K562 (cell line): ENCODE results near the gene CEBPB. TPM values are rescaled to one million over a fixed set of nuclear protein-coding genes. Genes with fewer than 3 reads are reported as not detected.
A peak's percentile ranks its signal among the peaks of the same experiment; 100 is the strongest.

ENCODE experiments used
- CEBPZ ChIP-seq: fragments of 150-350 bp; IDR thresholded peaks from 2 replicates; pipeline ENCODE4 v1.6.1; 2014; ENCODE audit warnings: low read depth, mild to moderate bottlenecking, low read length, borderline replicate concordance
- CHD2 ChIP-seq: IDR thresholded peaks from 2 replicates; pipeline ENCODE4 v1.6.1; 2011; ENCODE audit warnings: low read depth, low read length
- ELF4 ChIP-seq: fragments of 450-650 bp; formaldehyde crosslinking; IDR thresholded peaks from 2 replicates; pipeline ENCODE4 v1.4.0; 2022; ENCODE audit warnings: missing genetic modification characterization
- FOXP1 ChIP-seq: sonication (generic); formaldehyde crosslinking; IDR thresholded peaks from 2 replicates; pipeline ENCODE4 v1.8.0; 2022; ENCODE audit warnings: mild to moderate bottlenecking, missing genetic modification reagents
- HDAC8 ChIP-seq: fragments of 450-650 bp; IDR thresholded peaks from 2 replicates; pipeline ENCODE4 v1.6.1; 2016; ENCODE audit warnings: mild to moderate bottlenecking, missing genetic modification characterization, moderate library complexity, missing compliant biosample characterization
- MAX ChIP-seq: sonication (generic); formaldehyde crosslinking; IDR thresholded peaks from 2 replicates; pipeline ENCODE4 v1.9.0; 2022; ENCODE audit warnings: mild to moderate bottlenecking, missing genetic modification reagents
- MBD2 ChIP-seq: sonication (generic); IDR thresholded peaks from 2 replicates; pipeline ENCODE4 v1.6.1; 2016; ENCODE audit warnings: low read depth, borderline replicate concordance
- MIER1 ChIP-seq: fragments of 450-650 bp; IDR thresholded peaks from 2 replicates; pipeline ENCODE4 v1.6.1; 2016; ENCODE audit warnings: antibody characterized with exemption, mild to moderate bottlenecking, low read depth
- NCOA2 ChIP-seq, 2 experiments: fragments of 450-650 bp; IDR thresholded peaks; 2 replicates each; pipeline ENCODE4 v1.6.1; 2018; ENCODE audit warnings: mild to moderate bottlenecking in 2 of 2, moderate library complexity in 1 of 2; ENCODE audit not compliant: partially characterized antibody in 2 of 2
- PBX2 ChIP-seq, 2 experiments: IDR thresholded peaks in 1 of 2; conservative IDR thresholded peaks in 1 of 2; 2 replicates each; pipeline ENCODE4 v1.6.1; 2016; ENCODE audit warnings: low read depth in 2 of 2, mild to moderate bottlenecking in 1 of 2, missing compliant biosample characterization in 1 of 2, missing genetic modification characterization in 1 of 2, moderate library complexity in 1 of 2
- RBM22 ChIP-seq: fragments of 200-400 bp; formaldehyde crosslinking; IDR thresholded peaks from 2 replicates; pipeline ENCODE4 v1.6.1; 2018; ENCODE audit warnings: low read length, low read depth; ENCODE audit not compliant: poor library complexity, severe bottlenecking
- TEAD4 ChIP-seq, 2 experiments: sonication (generic) in 1 of 2; formaldehyde crosslinking in 1 of 2; IDR thresholded peaks; 2 replicates each; pipeline versions ENCODE4 v1.6.1 to v1.8.0; 2012 to 2022; ENCODE audit warnings: borderline replicate concordance in 1 of 2, inconsistent platforms in 1 of 2, low read length in 1 of 2, mild to moderate bottlenecking in 1 of 2, missing genetic modification reagents in 1 of 2
- ZFP36 ChIP-seq: fragments of 150-350 bp; IDR thresholded peaks from 2 replicates; pipeline ENCODE4 v1.6.1; 2018; ENCODE audit warnings: low read length, low read depth; ENCODE audit not compliant: partially characterized antibody
- polyA plus RNA-seq, 8 experiments: library from polyadenylated mRNA; depleted of rRNA in 4 of 8; stranded (reverse) in 5 of 8; unstranded in 3 of 8; fragments of >200 nt; fragmentation: Nextera tagmentation in 2 of 8; fragmentation: Illumina TruSeq in 1 of 8; extraction: Ambion mirVana in 2 of 8; extraction: Trizol in 1 of 8; gene quantifications; 2 replicates each; pipeline versions ENCODE4 v1.2.1 to v1.2.3, GENCODE V29; 2011 to 2014; ENCODE audit warnings: inconsistent platforms in 1 of 8, missing spikeins in 1 of 8
- total RNA-seq, 7 experiments: library from RNA; depleted of rRNA in 6 of 7; stranded (reverse); fragments of >200 nt in 6 of 7; fragmentation: Illumina TruSeq in 2 of 7; extraction: Trizol in 2 of 7; gene quantifications; 2 replicates each; pipeline versions ENCODE4 v1.2.1 to v1.2.3, GENCODE V29; 2011 to 2021; ENCODE audit warnings: low replicate concordance in 1 of 7
- TF ChIP-seq, protein P1 (sequence below): sonication (generic); formaldehyde crosslinking; IDR thresholded peaks from 2 replicates; pipeline ENCODE4 v1.8.0; 2022; ENCODE audit warnings: mild to moderate bottlenecking, missing genetic modification reagents

The CEBPB gene
- total and polyA plus RNA-seq, 9 of the 15 experiments (the other 6 are each of a cell fraction or from before 2014, with no cell fraction given): 1.2 to 72.6 (median 7.8) TPM

- TF ChIP-seq CEBPZ: no peak
- TF ChIP-seq TEAD4 (IDR thresholded peaks at IDR 0.05; ENCODE audit: low read length): peak; percentile 94
- peak; percentile 92 for TF ChIP-seq TEAD4 (CRISPR knock-in tag; IDR thresholded peaks at IDR 0.05; ENCODE audit: borderline replicate concordance)
- peak; percentile 40; the same call in 1 of the 2 replicates for TF ChIP-seq HDAC8 (tag)
- TF ChIP-seq MIER1: no peak
- peak; percentile 81 for TF ChIP-seq MBD2
- TF ChIP-seq NCOA2 (IDR thresholded peaks at IDR 0.05; ENCODE audit: partially characterized antibody in 2 of 2): peak in 1 of 2 experiments; percentile 52
- peak; percentile 46; the same call in 1 of the 2 replicates for TF ChIP-seq ELF4 (CRISPR knock-in tag)
- TF ChIP-seq FOXP1: peak; percentile 92; the same call in 1 of the 2 replicates
- TF ChIP-seq RBM22: no peak
- TF ChIP-seq CHD2: no peak
- TF ChIP-seq MAX (CRISPR knock-in tag): peak; percentile 83
- TF ChIP-seq ZFP36: peak; percentile 81
- TF ChIP-seq, protein P1, sequence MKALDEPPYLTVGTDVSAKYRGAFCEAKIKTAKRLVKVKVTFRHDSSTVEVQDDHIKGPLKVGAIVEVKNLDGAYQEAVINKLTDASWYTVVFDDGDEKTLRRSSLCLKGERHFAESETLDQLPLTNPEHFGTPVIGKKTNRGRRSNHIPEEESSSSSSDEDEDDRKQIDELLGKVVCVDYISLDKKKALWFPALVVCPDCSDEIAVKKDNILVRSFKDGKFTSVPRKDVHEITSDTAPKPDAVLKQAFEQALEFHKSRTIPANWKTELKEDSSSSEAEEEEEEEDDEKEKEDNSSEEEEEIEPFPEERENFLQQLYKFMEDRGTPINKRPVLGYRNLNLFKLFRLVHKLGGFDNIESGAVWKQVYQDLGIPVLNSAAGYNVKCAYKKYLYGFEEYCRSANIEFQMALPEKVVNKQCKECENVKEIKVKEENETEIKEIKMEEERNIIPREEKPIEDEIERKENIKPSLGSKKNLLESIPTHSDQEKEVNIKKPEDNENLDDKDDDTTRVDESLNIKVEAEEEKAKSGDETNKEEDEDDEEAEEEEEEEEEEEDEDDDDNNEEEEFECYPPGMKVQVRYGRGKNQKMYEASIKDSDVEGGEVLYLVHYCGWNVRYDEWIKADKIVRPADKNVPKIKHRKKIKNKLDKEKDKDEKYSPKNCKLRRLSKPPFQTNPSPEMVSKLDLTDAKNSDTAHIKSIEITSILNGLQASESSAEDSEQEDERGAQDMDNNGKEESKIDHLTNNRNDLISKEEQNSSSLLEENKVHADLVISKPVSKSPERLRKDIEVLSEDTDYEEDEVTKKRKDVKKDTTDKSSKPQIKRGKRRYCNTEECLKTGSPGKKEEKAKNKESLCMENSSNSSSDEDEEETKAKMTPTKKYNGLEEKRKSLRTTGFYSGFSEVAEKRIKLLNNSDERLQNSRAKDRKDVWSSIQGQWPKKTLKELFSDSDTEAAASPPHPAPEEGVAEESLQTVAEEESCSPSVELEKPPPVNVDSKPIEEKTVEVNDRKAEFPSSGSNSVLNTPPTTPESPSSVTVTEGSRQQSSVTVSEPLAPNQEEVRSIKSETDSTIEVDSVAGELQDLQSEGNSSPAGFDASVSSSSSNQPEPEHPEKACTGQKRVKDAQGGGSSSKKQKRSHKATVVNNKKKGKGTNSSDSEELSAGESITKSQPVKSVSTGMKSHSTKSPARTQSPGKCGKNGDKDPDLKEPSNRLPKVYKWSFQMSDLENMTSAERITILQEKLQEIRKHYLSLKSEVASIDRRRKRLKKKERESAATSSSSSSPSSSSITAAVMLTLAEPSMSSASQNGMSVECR: peak; percentile 59
- TF ChIP-seq PBX2 (CRISPR knock-in tag; IDR thresholded peaks at IDR 0.05; ENCODE audit: low read depth): no peak
- peak; percentile 11; the same call in 1 of the 2 replicates for TF ChIP-seq PBX2 (tag; conservative IDR thresholded peaks at IDR 0.05; ENCODE audit: low read depth)
Observed at GRCh38 chr20:50165684-50166554, 24.7 kb upstream of the CEBPB start (continued).
